ENCODE results near the gene CITED4.
A peak's percentile ranks its signal among the peaks of the same experiment; 100 is the strongest.

Gene CITED4

GRCh38 chr1:40853113-40853884 lies 8.9 kb downstream of the CITED4 start (continued):
- TF ChIP-seq TSHZ2 (CRISPR knock-in tag; IDR thresholded peaks at IDR 0.05) = no peak
- no peak for TF ChIP-seq ZFP30 (CRISPR knock-in tag; IDR thresholded peaks at IDR 0.05)
- TF ChIP-seq ARNTL (CRISPR knock-in tag; IDR thresholded peaks at IDR 0.05; ENCODE audit: borderline replicate concordance, low read depth) = no peak
- TF ChIP-seq RARB (CRISPR knock-in tag; IDR thresholded peaks at IDR 0.05) = no peak
- TF ChIP-seq OSR1 (CRISPR knock-in tag; IDR thresholded peaks at IDR 0.05) = no peak

GRCh38 chr1:40851643-40852042 lies 10.5 kb downstream of the CITED4 start:
- no peak for TF ChIP-seq SNAI2 (CRISPR knock-in tag; IDR thresholded peaks at IDR 0.05)
- no peak for ATAC-seq

GRCh38 chr1:40849801-40850592 lies 12.2 kb downstream of the CITED4 start:
- TF ChIP-seq CREB5 (CRISPR knock-in tag; IDR thresholded peaks at IDR 0.05; ENCODE audit: low read depth) (no peak), TSHZ2 (CRISPR knock-in tag; IDR thresholded peaks at IDR 0.05) (no peak), ISL1 (CRISPR knock-in tag; IDR thresholded peaks at IDR 0.05) (no peak), RARB (CRISPR knock-in tag; IDR thresholded peaks at IDR 0.05) (no peak), GLIS3 (CRISPR knock-in tag; IDR thresholded peaks at IDR 0.05) (no peak), ZFP30 (CRISPR knock-in tag; IDR thresholded peaks at IDR 0.05) (no peak), TOX (CRISPR knock-in tag; IDR thresholded peaks at IDR 0.05; ENCODE audit: borderline replicate concordance) (no peak), CSDC2 (CRISPR knock-in tag; IDR thresholded peaks at IDR 0.05) (no peak), TCF4 (CRISPR knock-in tag; IDR thresholded peaks at IDR 0.05; ENCODE audit: borderline replicate concordance) (no peak), BACH2 (CRISPR knock-in tag; IDR thresholded peaks at IDR 0.05; ENCODE audit: borderline replicate concordance) (no peak), ZC3H10 (CRISPR knock-in tag; IDR thresholded peaks at IDR 0.05) (no peak), ZNF70 (CRISPR knock-in tag; IDR thresholded peaks at IDR 0.05) (no peak), ARNTL (CRISPR knock-in tag; IDR thresholded peaks at IDR 0.05; ENCODE audit: borderline replicate concordance, low read depth) (no peak), ZFP3 (CRISPR knock-in tag; IDR thresholded peaks at IDR 0.05) (no peak), ZNF565 (CRISPR knock-in tag; conservative IDR thresholded peaks at IDR 0.05; ENCODE audit: low read depth) (no peak), OSR1 (CRISPR knock-in tag; IDR thresholded peaks at IDR 0.05) (no peak), CSRNP3 (CRISPR knock-in tag; IDR thresholded peaks at IDR 0.05) (no peak), SNAI2 (CRISPR knock-in tag; IDR thresholded peaks at IDR 0.05) (no peak), PPARA (CRISPR knock-in tag; IDR thresholded peaks at IDR 0.05; ENCODE audit: borderline replicate concordance) (no peak), ZNF8 (CRISPR knock-in tag; IDR thresholded peaks at IDR 0.05) (no peak)
- ATAC-seq = peak; percentile 91
